NCI-H526 treated with DMSO at 0.1 percent for 48 hours (cell line): Measurements from ENCODE around the gene IL17RD.
"Not testable (repeated sequence)": the region's sequence is repeated elsewhere in the genome, so short reads cannot be mapped to it uniquely, and the experiment has no call there.

Experiments used
- DNase-seq: peaks from one replicate; lab custom pipeline; 2025; lab: John Stamatoyannopoulos, UW

The IL17RD gene

GRCh38 chr3:57093489-57093888 is 71.7 kb downstream of the IL17RD start:
- no peak for DNase-seq

- DNase-seq = no peak
These were observed 73.5 kb downstream of the IL17RD start for GRCh38 chr3:57091521-57092273.

GRCh38 chr3:57089043-57089442 is 76.1 kb downstream of the IL17RD start:
- DNase-seq = no peak

GRCh38 chr3:57088503-57088902 is 76.7 kb downstream of the IL17RD start:
- no peak for DNase-seq

GRCh38 chr3:57087361-57088092 is 77.6 kb downstream of the IL17RD start:
- no peak for DNase-seq

- no peak for DNase-seq
These were observed 79.0 kb downstream of the IL17RD start for GRCh38 chr3:57086201-57086600.

- no peak for DNase-seq
These were observed 79.9 kb downstream of the IL17RD start for GRCh38 chr3:57085211-57085610.

- not testable (repeated sequence) for DNase-seq
These were observed 81.7 kb downstream of the IL17RD start for GRCh38 chr3:57083266-57083995.

GRCh38 chr3:57082481-57082880 is 82.7 kb downstream of the IL17RD start:
- no peak for DNase-seq

- DNase-seq = no peak
These were observed 84.0 kb downstream of the IL17RD start for GRCh38 chr3:57081173-57081572.

GRCh38 chr3:57080171-57080570 is 85.0 kb downstream of the IL17RD start:
- no peak for DNase-seq

- DNase-seq = no peak
These were observed 85.7 kb downstream of the IL17RD start for GRCh38 chr3:57079474-57079831.

GRCh38 chr3:57078635-57079473 is 86.3 kb downstream of the IL17RD start:
- DNase-seq = peak; percentile 23

GRCh38 chr3:57078344-57078634 is 86.9 kb downstream of the IL17RD start:
- DNase-seq = peak; percentile 67

GRCh38 chr3:57077630-57078343 is 87.4 kb downstream of the IL17RD start:
- DNase-seq = no peak

GRCh38 chr3:57076422-57076951 is 88.7 kb downstream of the IL17RD start:
- DNase-seq = no peak

- no peak for DNase-seq
These were observed 91.0 kb downstream of the IL17RD start for GRCh38 chr3:57074135-57074534.

- DNase-seq = no peak
These were observed 91.5 kb downstream of the IL17RD start for GRCh38 chr3:57073628-57074027.

- DNase-seq = no peak
These were observed 95.7 kb downstream of the IL17RD start for GRCh38 chr3:57069503-57069902.

GRCh38 chr3:57068437-57069089 is 96.6 kb downstream of the IL17RD start:
- no peak for DNase-seq

GRCh38 chr3:57066471-57066870 is 98.7 kb downstream of the IL17RD start:
- DNase-seq = no peak
